ENCODE results near the gene HOXC13.

The HOXC13 gene

DNA sequence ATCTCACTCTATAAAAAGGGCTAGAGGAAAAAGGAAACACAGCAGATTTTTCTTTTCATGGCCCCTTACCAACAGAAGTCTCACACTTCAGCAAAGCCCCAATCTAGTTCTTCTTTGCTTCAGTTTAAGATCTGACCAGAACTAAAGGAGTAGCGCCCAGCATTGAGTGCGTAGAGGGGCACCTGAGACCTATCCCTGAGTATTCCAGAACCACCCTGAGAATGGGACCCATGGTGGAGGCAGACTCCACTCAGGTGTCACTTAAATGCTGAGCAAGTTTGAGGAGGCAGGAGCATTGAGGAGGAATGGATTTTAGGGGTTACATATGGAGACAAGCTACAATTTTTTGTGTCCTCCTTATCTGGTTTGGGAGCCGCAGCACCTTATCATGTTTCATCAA, 32.5 kb downstream of the HOXC13 start:
- TF ChIP-seq POLR2AphosphoS5 (IDR thresholded peaks at IDR 0.05; ENCODE audit: low read depth, low read length) (no peak), SIN3A (IDR thresholded peaks at IDR 0.05; ENCODE audit: borderline replicate concordance, insufficient read depth, low read length) (no peak)

GRCh38 chr12:53971686-53972085, 33.1 kb downstream of the HOXC13 start:
- TF ChIP-seq TAF1 (IDR thresholded peaks at IDR 0.05; ENCODE audit: borderline replicate concordance, insufficient read depth, low read length) (no peak), SIN3A (IDR thresholded peaks at IDR 0.05; ENCODE audit: borderline replicate concordance, insufficient read depth, low read length) (no peak), POLR2AphosphoS5 (IDR thresholded peaks at IDR 0.05; ENCODE audit: low read depth, low read length) (no peak), FOXP2 (optimal IDR thresholded peaks at IDR 0.05; ENCODE audit: borderline replicate concordance, extremely low read depth, extremely low read length, insufficient read depth) (no peak)
- TF ChIP-seq, protein P1, sequence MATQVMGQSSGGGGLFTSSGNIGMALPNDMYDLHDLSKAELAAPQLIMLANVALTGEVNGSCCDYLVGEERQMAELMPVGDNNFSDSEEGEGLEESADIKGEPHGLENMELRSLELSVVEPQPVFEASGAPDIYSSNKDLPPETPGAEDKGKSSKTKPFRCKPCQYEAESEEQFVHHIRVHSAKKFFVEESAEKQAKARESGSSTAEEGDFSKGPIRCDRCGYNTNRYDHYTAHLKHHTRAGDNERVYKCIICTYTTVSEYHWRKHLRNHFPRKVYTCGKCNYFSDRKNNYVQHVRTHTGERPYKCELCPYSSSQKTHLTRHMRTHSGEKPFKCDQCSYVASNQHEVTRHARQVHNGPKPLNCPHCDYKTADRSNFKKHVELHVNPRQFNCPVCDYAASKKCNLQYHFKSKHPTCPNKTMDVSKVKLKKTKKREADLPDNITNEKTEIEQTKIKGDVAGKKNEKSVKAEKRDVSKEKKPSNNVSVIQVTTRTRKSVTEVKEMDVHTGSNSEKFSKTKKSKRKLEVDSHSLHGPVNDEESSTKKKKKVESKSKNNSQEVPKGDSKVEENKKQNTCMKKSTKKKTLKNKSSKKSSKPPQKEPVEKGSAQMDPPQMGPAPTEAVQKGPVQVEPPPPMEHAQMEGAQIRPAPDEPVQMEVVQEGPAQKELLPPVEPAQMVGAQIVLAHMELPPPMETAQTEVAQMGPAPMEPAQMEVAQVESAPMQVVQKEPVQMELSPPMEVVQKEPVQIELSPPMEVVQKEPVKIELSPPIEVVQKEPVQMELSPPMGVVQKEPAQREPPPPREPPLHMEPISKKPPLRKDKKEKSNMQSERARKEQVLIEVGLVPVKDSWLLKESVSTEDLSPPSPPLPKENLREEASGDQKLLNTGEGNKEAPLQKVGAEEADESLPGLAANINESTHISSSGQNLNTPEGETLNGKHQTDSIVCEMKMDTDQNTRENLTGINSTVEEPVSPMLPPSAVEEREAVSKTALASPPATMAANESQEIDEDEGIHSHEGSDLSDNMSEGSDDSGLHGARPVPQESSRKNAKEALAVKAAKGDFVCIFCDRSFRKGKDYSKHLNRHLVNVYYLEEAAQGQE (IDR thresholded peaks at IDR 0.05; ENCODE audit: insufficient read depth in 1 of 2, low read depth in 2 of 2, low read length in 2 of 2): no peak

DNA sequence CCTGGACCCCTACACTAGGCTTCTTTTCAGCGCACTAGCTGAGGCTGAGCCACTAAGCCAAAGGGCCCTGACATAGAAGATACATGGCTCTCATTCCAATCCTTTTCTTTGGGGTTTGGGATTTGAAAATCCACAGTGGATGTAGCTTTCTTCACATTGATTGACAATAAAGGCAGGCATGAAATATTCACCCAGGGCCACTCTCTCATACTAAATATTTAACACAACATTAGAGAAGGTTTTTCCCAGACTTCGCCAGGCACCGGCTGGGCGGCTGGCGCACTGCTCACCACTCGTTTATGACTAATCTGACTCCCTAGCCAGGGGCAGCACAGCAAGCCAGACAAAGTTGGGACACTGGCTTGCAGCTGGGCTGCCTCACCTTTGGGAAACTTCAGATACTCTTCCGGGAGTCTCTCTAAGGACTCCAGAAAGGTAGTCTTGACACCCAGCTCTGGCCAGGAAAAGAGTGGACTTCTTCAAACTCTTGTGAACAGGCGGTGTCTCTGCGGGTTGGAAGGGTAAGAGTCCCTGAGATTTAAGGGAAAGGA, 33.6 kb downstream of the HOXC13 start:
- TF ChIP-seq POLR2AphosphoS5 (IDR thresholded peaks at IDR 0.05; ENCODE audit: low read depth, low read length) (no peak), FOXP2 (optimal IDR thresholded peaks at IDR 0.05; ENCODE audit: borderline replicate concordance, extremely low read depth, extremely low read length, insufficient read depth) (no peak), TAF1 (IDR thresholded peaks at IDR 0.05; ENCODE audit: borderline replicate concordance, insufficient read depth, low read length) (no peak)

- TF ChIP-seq, protein P1 (IDR thresholded peaks at IDR 0.05; ENCODE audit: insufficient read depth in 1 of 2, low read depth in 2 of 2, low read length in 2 of 2): no peak
- TF ChIP-seq SIN3A (IDR thresholded peaks at IDR 0.05; ENCODE audit: borderline replicate concordance, insufficient read depth, low read length) (no peak), POLR2AphosphoS5 (IDR thresholded peaks at IDR 0.05; ENCODE audit: low read depth, low read length) (no peak), FOXP2 (optimal IDR thresholded peaks at IDR 0.05; ENCODE audit: borderline replicate concordance, extremely low read depth, extremely low read length, insufficient read depth) (no peak), TAF1 (IDR thresholded peaks at IDR 0.05; ENCODE audit: borderline replicate concordance, insufficient read depth, low read length) (no peak)
Measured at GRCh38 chr12:53972722-53973235, 34.1 kb downstream of the HOXC13 start, which contains the start of gene HOXC11. Gene HOXC11 (plus strand): TSS chr12:53973126. CDS start chr12:53973242, 116 bp downstream.

DNA sequence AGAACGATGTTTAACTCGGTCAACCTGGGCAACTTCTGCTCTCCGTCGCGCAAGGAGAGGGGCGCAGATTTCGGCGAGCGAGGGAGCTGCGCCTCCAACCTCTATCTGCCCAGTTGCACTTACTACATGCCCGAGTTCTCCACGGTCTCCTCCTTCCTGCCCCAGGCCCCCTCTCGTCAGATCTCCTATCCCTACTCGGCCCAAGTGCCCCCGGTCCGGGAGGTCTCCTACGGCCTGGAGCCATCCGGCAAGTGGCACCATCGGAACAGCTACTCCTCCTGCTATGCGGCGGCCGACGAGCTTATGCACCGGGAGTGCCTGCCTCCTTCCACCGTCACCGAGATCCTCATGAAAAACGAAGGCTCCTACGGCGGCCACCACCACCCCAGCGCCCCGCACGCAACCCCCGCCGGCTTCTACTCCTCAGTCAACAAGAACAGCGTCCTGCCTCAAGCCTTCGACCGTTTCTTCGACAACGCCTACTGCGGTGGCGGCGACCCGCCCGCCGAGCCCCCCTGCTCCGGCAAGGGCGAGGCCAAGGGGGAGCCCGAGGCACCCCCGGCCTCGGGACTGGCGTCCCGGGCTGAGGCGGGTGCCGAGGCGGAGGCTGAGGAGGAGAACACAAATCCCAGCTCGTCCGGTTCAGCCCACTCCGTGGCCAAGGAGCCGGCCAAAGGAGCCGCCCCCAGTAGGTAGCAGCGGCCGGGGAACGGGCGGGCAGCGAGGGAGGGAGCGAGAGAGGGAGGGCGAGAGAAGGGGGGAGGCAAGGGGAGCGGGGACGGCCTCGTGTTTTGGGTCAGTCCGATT, 34.8 kb downstream of the HOXC13 start:
- no peak for TF ChIP-seq FOXP2 (optimal IDR thresholded peaks at IDR 0.05; ENCODE audit: borderline replicate concordance, extremely low read depth, extremely low read length, insufficient read depth)
- TF ChIP-seq SIN3A (IDR thresholded peaks at IDR 0.05; ENCODE audit: borderline replicate concordance, insufficient read depth, low read length): no peak
- TF ChIP-seq, protein P1 (IDR thresholded peaks at IDR 0.05; ENCODE audit: insufficient read depth in 1 of 2, low read depth in 2 of 2, low read length in 2 of 2): no peak
- no peak for TF ChIP-seq POLR2AphosphoS5 (IDR thresholded peaks at IDR 0.05; ENCODE audit: low read depth, low read length)
- TF ChIP-seq TAF1 (IDR thresholded peaks at IDR 0.05; ENCODE audit: borderline replicate concordance, insufficient read depth, low read length): no peak

Measured in PFSK-1 (cell line).